ENCODE measurements around the gene GPR132. TPM values are rescaled to one million over a fixed set of nuclear protein-coding genes. Genes with fewer than 3 reads are reported as not detected.

GPR132 gene
- total and polyA plus RNA-seq, 2 of the 8 experiments (the other 6 are each of a cell fraction or from before 2014, with no cell fraction given): 0.11 TPM; not detected in 1

- H2BK120ac ChIP-seq (replicated peaks; ENCODE audit: low read depth, low read length): no peak overlapping the region
- H4K8ac ChIP-seq (ENCODE audit: extremely low read depth, insufficient read depth, low read length): no peak overlapping the region
- peaks cover 0 to 21% (median 14%) of the 10 kb centered on the region in 4 experiments; a peak in 6 of 7 replicates for H3K4me1 ChIP-seq (replicated peaks in 1 of 4; ENCODE audit: control insufficient read depth in 3 of 4, insufficient read depth in 4 of 4, low read length in 3 of 4)
- peak in 1 of 2 experiments; percentile 73 for DNase-seq (ENCODE audit: low read depth in 1 of 2, low spot score in 2 of 2)
- no peaks in the 10 kb centered on the region for H3K79me1 ChIP-seq (ENCODE audit: low read depth, low read length)
- peaks cover 7% of the 10 kb centered on the region; the same call in 1 of the 2 replicates for H3K23me2 ChIP-seq (ENCODE audit: low read depth, low read length)
- H4K20me1 ChIP-seq (replicated peaks in 1 of 2; ENCODE audit: control insufficient read depth in 1 of 2, insufficient read depth in 2 of 2, low read length in 2 of 2): peaks cover 0 to 1% of the 10 kb centered on the region in 2 experiments
- no peak overlapping the region for H2BK15ac ChIP-seq (ENCODE audit: low read length)
- no peak overlapping the region for H2AK5ac ChIP-seq (ENCODE audit: low read depth, low read length)
- H3K4me2 ChIP-seq (ENCODE audit: insufficient read depth in 1 of 2, low read depth in 2 of 2, low read length in 2 of 2): no peak overlapping the region
- ChIA-PET CTCF (ENCODE audit: partially characterized antibody) (interaction anchor here (0.9 to 5.9 kb wide), 11 partner anchors 14 to 421 kb away, joined by 3 to 30 read pairs (median 4); no protein-coding TSS in a partner anchor), POLR2A (ENCODE audit: partially characterized antibody) (interaction anchor here (1.0 to 1.3 kb wide), 3 partner anchors 11 to 75 kb away, joined by 3 to 4 read pairs (median 3); partner anchors contain the start of genes CDCA4 and CLBA1)
- H3K79me2 ChIP-seq (ENCODE audit: control insufficient read depth in 1 of 2, insufficient read depth in 2 of 2, low read length in 2 of 2): no peaks in the 10 kb centered on the region
- 0 out of 2 replicates have a peak overlapping the region, but pooled peaks have one; percentile 60 for H2BK12ac ChIP-seq (ENCODE audit: low read depth, low read length)
- no peaks in the 10 kb centered on the region for H3K36me3 ChIP-seq (ENCODE audit: control insufficient read depth in 2 of 4, insufficient read depth in 4 of 4, low read length in 3 of 4)
- no peak overlapping the region for H3K27ac ChIP-seq (ENCODE audit: low read depth, low read length)
- no peak overlapping the region for H4K5ac ChIP-seq (ENCODE audit: insufficient read length, low read depth, low read length)
- FAIRE-seq: no peak
- no peak overlapping the region; the same call in 1 of the 2 replicates for H3K18ac ChIP-seq (ENCODE audit: extremely low read depth, low read length)
- 84% methylated on average over 22 of the region's 22 CpGs; no CpG with 5 or more reads in 1 of the 2 experiments for WGBS, 2 experiments (ENCODE audit: extremely low coverage in 1 of 2, insufficient coverage in 1 of 2, insufficient read length in 1 of 2, insufficient replicate concordance in 2 of 2, low coverage in 1 of 2, low lambda C conversion rate in 2 of 2, missing lambda C conversion rate in 1 of 2)
- H3K4me3 ChIP-seq (ENCODE audit: extremely low read depth in 1 of 4, insufficient read depth in 2 of 4, low read depth in 3 of 4, low read length in 4 of 4): no peak overlapping the region
- no peak overlapping the region; the same call in 1 of the 2 replicates for H2AFZ ChIP-seq (ENCODE audit: low read length)
- H3K4ac ChIP-seq (replicated peaks; ENCODE audit: insufficient read length, low read depth, low read length): peak overlapping the region; percentile 53
- H3K9ac ChIP-seq (replicated peaks in 1 of 4; ENCODE audit: extremely low read depth in 1 of 4, low read depth in 3 of 4, low read length in 3 of 4): no peak overlapping the region
- no peak overlapping the region for H3K14ac ChIP-seq (ENCODE audit: insufficient read length)
- peak overlapping the region; percentile 73 for H4K91ac ChIP-seq (replicated peaks; ENCODE audit: insufficient read length, low read length)
- no peak overlapping the region for H3K23ac ChIP-seq (ENCODE audit: insufficient read length)
- H2BK5ac ChIP-seq (ENCODE audit: low read depth, low read length): no peak overlapping the region
- H2BK20ac ChIP-seq (ENCODE audit: low read length): no peak overlapping the region
- peak overlapping the region; percentile 23 for H3K56ac ChIP-seq (replicated peaks; ENCODE audit: insufficient read length, low read depth, low read length)
- H3K27me3 ChIP-seq (replicated peaks in 1 of 4; ENCODE audit: control insufficient read depth in 3 of 4, extremely low read depth in 1 of 4, insufficient read depth in 3 of 4, low read length in 3 of 4): peaks cover 2 to 24% (median 18%) of the 10 kb centered on the region in 4 experiments; a peak in 5 of 7 replicates
- H3K9me3 ChIP-seq (ENCODE audit: insufficient read depth in 2 of 2, low read depth in 1 of 2, low read length in 1 of 2): no peaks in the 10 kb centered on the region
- TF ChIP-seq SP4 (IDR thresholded peaks at IDR 0.05; ENCODE audit: low read length) (no peak), TEAD4 (IDR thresholded peaks at IDR 0.05; ENCODE audit: low read depth, low read length) (no peak), BACH1 (IDR thresholded peaks at IDR 0.05; ENCODE audit: low read length) (no peak), HDAC2 (IDR thresholded peaks at IDR 0.05; ENCODE audit: borderline replicate concordance in 1 of 2, low read depth in 2 of 2, low read length in 2 of 2) (no peak), SP1 (IDR thresholded peaks at IDR 0.05; ENCODE audit: low read depth, low read length) (no peak), RAD21 (IDR thresholded peaks at IDR 0.05 in 1 of 2, conservative IDR thresholded peaks at IDR 0.05 in 1 of 2; ENCODE audit: low read depth in 2 of 2, low read length in 2 of 2) (no peak; a peak in 2 of 4 replicates), SUZ12 (IDR thresholded peaks at IDR 0.05; ENCODE audit: low read length) (no peak), HDAC6 (IDR thresholded peaks at IDR 0.05; ENCODE audit: low read depth, low read length) (no peak), TAF1 (IDR thresholded peaks at IDR 0.05; ENCODE audit: low read depth, low read length) (no peak), JUN (IDR thresholded peaks at IDR 0.05; ENCODE audit: low read depth, low read length) (no peak), ASH2L (IDR thresholded peaks at IDR 0.05; ENCODE audit: low read length) (no peak)
Observed at GRCh38 chr14:105059035-105059924, 6.0 kb downstream of the GPR132 start.

All from H1 (cell line).